NT2/D1 (cell line): Measurements from ENCODE around the gene CENPB.

Source experiments
- SUZ12 ChIP-seq: IDR thresholded peaks from 2 replicates; pipeline ENCODE4 v1.6.1; 2011; ENCODE audit not compliant: insufficient read length, insufficient read depth; ENCODE audit errors: extremely low read depth
- ZNF274 ChIP-seq: IDR thresholded peaks from 2 replicates; pipeline ENCODE4 v1.6.1; 2011; ENCODE audit warnings: mild to moderate bottlenecking, low read depth, low read length

DNA sequence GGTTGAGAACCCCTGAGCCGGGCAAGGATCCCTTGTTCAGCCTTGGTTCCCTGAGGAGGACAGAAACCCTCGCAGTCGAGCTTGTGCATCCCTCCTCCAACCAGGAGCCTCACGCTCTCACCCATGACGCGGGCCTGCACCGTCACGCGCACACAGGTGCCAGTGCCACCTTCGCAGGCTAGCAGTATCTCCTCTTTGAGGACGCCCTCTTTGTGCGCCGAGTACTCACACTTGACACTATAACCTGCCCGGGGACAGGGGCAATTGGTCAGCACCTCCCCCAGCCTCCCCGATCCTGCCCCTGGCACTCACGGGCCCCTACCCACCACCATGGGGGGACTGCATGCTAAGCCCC is 32.3 kb downstream of the CENPB start:
- TF ChIP-seq ZNF274 (no peak), SUZ12 (no peak)
